SK-N-SH (cell line): Measurements from ENCODE around the gene PTPN14. TPM values are rescaled to one million over a fixed set of nuclear protein-coding genes. Genes with fewer than 3 reads are reported as not detected.
A peak's percentile ranks its signal among the peaks of the same experiment; 100 is the strongest.

Source experiments
- CTCF ChIA-PET: fragments of 300-600, 350-600 bp; formaldehyde crosslinking; extraction: SDS; loops from one replicate; lab custom pipeline; 2021; lab: Yijun Ruan, JAX
- POLR2A ChIA-PET: fragments of 350-600 bp; sonication (Branson Sonifier 250); formaldehyde crosslinking; extraction: SDS; loops from one replicate; lab custom pipeline; 2020; ENCODE audit warnings: antibody characterized with exemption, inconsistent platforms; lab: Yijun Ruan, JAX
- DNase-seq: peaks from one replicate; pipeline ENCODE4 v3.0.0; 2012
- H2AFZ ChIP-seq: fragments of 200-600 bp; sonication (generic); 2 replicates; pipeline ENCODE4 v1.8.1; 2016; ENCODE audit warnings: antibody characterized with exemption, mild to moderate bottlenecking, low read depth
- H3F3A ChIP-seq: fragments of 200-600 bp; sonication (generic); replicated peaks from 2 replicates; pipeline ENCODE3; 2016; ENCODE audit warnings: antibody characterized with exemption, mild to moderate bottlenecking; ENCODE audit not compliant: insufficient read depth
- H3K27ac ChIP-seq, 2 experiments: fragments of 200-500 bp in 1 of 2; fragments of 200-600 bp in 1 of 2; sonication (Bioruptor generic) in 1 of 2; sonication (generic), shearing (Covaris generic) in 1 of 2; 2 replicates each; pipeline versions ENCODE4 v1.5.1 to v1.6.1; 2014 to 2016; ENCODE audit warnings: low read depth in 2 of 2, inconsistent platforms in 1 of 2, low read length in 1 of 2, mild to moderate bottlenecking in 1 of 2, mixed read lengths in 1 of 2
- H3K27me3 ChIP-seq: fragments of 200-600 bp; sonication (generic), shearing (Covaris generic); 2 replicates; pipeline ENCODE4 v1.6.1; 2016; ENCODE audit warnings: mixed run types; ENCODE audit not compliant: insufficient read depth
- H3K36me3 ChIP-seq, 2 experiments: fragments of 200-500 bp in 1 of 2; fragments of 200-600 bp in 1 of 2; sonication (Bioruptor generic) in 1 of 2; sonication (generic) in 1 of 2; replicated peaks in 1 of 2; 2 replicates each; pipeline versions ENCODE3 to v1.5.1; 2014 to 2016; ENCODE audit warnings: low read length in 1 of 2, mild to moderate bottlenecking in 1 of 2; ENCODE audit not compliant: insufficient read depth in 2 of 2, control insufficient read depth in 1 of 2
- H3K4me1 ChIP-seq, 2 experiments: fragments of 200-500 bp in 1 of 2; fragments of 200-600 bp in 1 of 2; sonication (Bioruptor generic) in 1 of 2; sonication (generic), shearing (Covaris generic) in 1 of 2; 2 replicates each; pipeline versions ENCODE4 v1.5.1 to v1.6.1; 2014 to 2016; ENCODE audit warnings: low read depth in 1 of 2, low read length in 1 of 2, mixed run types in 1 of 2; ENCODE audit not compliant: insufficient read depth in 2 of 2, control insufficient read depth in 1 of 2
- H3K4me2 ChIP-seq: fragments of 200-600 bp; sonication (generic), shearing (Covaris generic); 2 replicates; pipeline ENCODE4 v1.6.1; 2017; ENCODE audit warnings: mixed run types
- H3K4me3 ChIP-seq, 2 experiments: fragments of 200-500 bp in 1 of 2; fragments of 200-600 bp in 1 of 2; sonication (Bioruptor generic) in 1 of 2; sonication (generic), shearing (Covaris generic) in 1 of 2; 2 replicates each; pipeline versions ENCODE4 v1.5.1 to v1.8.1; 2014 to 2016; ENCODE audit warnings: low read depth in 2 of 2, inconsistent platforms in 1 of 2, low read length in 1 of 2, mild to moderate bottlenecking in 1 of 2, mixed read lengths in 1 of 2, moderate library complexity in 1 of 2
- H3K79me2 ChIP-seq: fragments of 200-600 bp; sonication (generic); 2 replicates; pipeline ENCODE4 v1.8.1; 2017; ENCODE audit warnings: mild to moderate bottlenecking; ENCODE audit not compliant: insufficient read depth
- H3K9ac ChIP-seq: fragments of 200-600 bp; sonication (generic); 2 replicates; pipeline ENCODE4 v1.6.1; 2017; ENCODE audit warnings: mixed run types
- H3K9me2 ChIP-seq: fragments of 200-600 bp; sonication (generic); 2 replicates; pipeline ENCODE4 v1.6.1; 2017; ENCODE audit warnings: mixed run types
- H3K9me3 ChIP-seq: fragments of 200-600 bp; sonication (generic); 2 replicates; pipeline ENCODE4 v1.6.1; 2017; ENCODE audit warnings: mixed run types, mild to moderate bottlenecking, moderate library complexity
- H4K20me1 ChIP-seq: fragments of 200-600 bp; sonication (generic); 2 replicates; pipeline ENCODE4 v1.6.1; 2017; ENCODE audit warnings: mild to moderate bottlenecking, mixed run types; ENCODE audit not compliant: insufficient read depth
- EP300 ChIP-seq, 2 experiments: IDR thresholded peaks; 2 replicates each; pipeline versions ENCODE4 v1.4.0 to v1.6.1; 2012; ENCODE audit warnings: borderline replicate concordance in 1 of 2, low read depth in 1 of 2, low read length in 1 of 2
- FOSL2 ChIP-seq: IDR thresholded peaks from 2 replicates; pipeline ENCODE4 v1.4.0; 2012; ENCODE audit warnings: low read depth, mild to moderate bottlenecking, moderate library complexity, borderline replicate concordance
- FOXM1 ChIP-seq: IDR thresholded peaks from 2 replicates; pipeline ENCODE4 v1.4.0; 2012; ENCODE audit warnings: low read depth, mild to moderate bottlenecking
- JUND ChIP-seq: IDR thresholded peaks from 2 replicates; pipeline ENCODE4 v1.4.0; 2012
- RCOR1 ChIP-seq: fragments of 150-350 bp; IDR thresholded peaks from 2 replicates; pipeline ENCODE4 v1.6.1; 2017; ENCODE audit warnings: antibody characterized with exemption, low read length
- TCF12 ChIP-seq: IDR thresholded peaks from 2 replicates; pipeline ENCODE4 v1.4.0; 2012
- YY1 ChIP-seq: IDR thresholded peaks from 2 replicates; pipeline ENCODE4 v1.4.0; 2012; ENCODE audit warnings: low read depth, mild to moderate bottlenecking
- WGBS: methylation state at CpG from one replicate; pipeline ENCODE4 v1.1.6; 2017; ENCODE audit warnings: low lambda C conversion rate; 5-methylcytosine and 5-hydroxymethylcytosine counted together
- polyA plus RNA-seq, 3 experiments: library from polyadenylated mRNA; depleted of rRNA; stranded (reverse); fragments of >200 nt; gene quantifications; 2 replicates each; pipeline ENCODE4 v1.2.3, GENCODE V29; 2012
- TF ChIP-seq, protein P1 (sequence below): IDR thresholded peaks from 2 replicates; pipeline ENCODE4 v1.4.0; 2012; ENCODE audit warnings: low read depth
- TF ChIP-seq, protein P2 (sequence below): fragments of 200-600 bp; sonication (generic); IDR thresholded peaks from 2 replicates; pipeline ENCODE4 v1.6.1; 2017; ENCODE audit warnings: antibody characterized with exemption, mild to moderate bottlenecking, moderate library complexity
- TF ChIP-seq, protein P3 (sequence below): IDR thresholded peaks from 2 replicates; pipeline ENCODE4; 2012

The PTPN14 gene
- polyA plus RNA-seq, 1 of the 3 experiments (the other 2 are of a cell fraction): 12.8 TPM

DNA sequence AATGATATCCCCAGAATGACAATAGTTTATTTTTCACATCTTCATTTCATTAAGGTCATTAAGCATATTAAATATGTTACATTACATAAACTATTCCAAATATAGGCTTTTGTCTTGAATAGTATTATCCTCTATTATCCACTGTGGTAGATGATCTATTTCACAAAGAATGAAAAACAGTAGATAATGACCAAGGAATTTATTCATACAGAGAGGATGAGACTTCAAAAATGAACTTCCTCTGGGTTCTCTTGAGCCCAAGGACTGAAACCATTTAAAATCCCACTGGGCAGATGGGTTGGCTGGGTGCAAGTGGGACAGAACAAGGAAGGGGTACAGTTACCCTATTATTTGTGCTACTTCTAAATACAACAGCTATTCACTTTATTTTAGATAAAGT lies 33.0 kb downstream of the PTPN14 start:
- no peak for DNase-seq
- no peak for TF ChIP-seq YY1
- peak; percentile 49; the same call in 1 of the 2 replicates for TF ChIP-seq FOSL2
- TF ChIP-seq, protein P1, sequence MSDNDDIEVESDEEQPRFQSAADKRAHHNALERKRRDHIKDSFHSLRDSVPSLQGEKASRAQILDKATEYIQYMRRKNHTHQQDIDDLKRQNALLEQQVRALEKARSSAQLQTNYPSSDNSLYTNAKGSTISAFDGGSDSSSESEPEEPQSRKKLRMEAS: no peak
- peak; percentile 35 for TF ChIP-seq TCF12
- no peak for TF ChIP-seq RCOR1
- TF ChIP-seq JUND: peak; percentile 44; the same call in 1 of the 2 replicates
- TF ChIP-seq, protein P2, sequence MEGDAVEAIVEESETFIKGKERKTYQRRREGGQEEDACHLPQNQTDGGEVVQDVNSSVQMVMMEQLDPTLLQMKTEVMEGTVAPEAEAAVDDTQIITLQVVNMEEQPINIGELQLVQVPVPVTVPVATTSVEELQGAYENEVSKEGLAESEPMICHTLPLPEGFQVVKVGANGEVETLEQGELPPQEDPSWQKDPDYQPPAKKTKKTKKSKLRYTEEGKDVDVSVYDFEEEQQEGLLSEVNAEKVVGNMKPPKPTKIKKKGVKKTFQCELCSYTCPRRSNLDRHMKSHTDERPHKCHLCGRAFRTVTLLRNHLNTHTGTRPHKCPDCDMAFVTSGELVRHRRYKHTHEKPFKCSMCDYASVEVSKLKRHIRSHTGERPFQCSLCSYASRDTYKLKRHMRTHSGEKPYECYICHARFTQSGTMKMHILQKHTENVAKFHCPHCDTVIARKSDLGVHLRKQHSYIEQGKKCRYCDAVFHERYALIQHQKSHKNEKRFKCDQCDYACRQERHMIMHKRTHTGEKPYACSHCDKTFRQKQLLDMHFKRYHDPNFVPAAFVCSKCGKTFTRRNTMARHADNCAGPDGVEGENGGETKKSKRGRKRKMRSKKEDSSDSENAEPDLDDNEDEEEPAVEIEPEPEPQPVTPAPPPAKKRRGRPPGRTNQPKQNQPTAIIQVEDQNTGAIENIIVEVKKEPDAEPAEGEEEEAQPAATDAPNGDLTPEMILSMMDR: no peak
- TF ChIP-seq EP300 (IDR thresholded peaks at IDR 0.05; ENCODE audit: borderline replicate concordance in 1 of 2, low read depth in 1 of 2, low read length in 1 of 2): peak in 1 of 2 experiments; percentile 36; a peak in 1 of 4 replicates
- H3F3A ChIP-seq: peaks cover 29% of the 10 kb centered on the region
- H3K4me3 ChIP-seq: no peak overlapping the region
- no peaks in the 10 kb centered on the region for H3K9me3 ChIP-seq
- peaks cover 99% of the 10 kb centered on the region for H3K79me2 ChIP-seq
- no peaks in the 10 kb centered on the region for H3K27me3 ChIP-seq
- peaks cover 0 to 67% of the 10 kb centered on the region in 2 experiments; a peak in 3 of 4 replicates for H3K4me1 ChIP-seq
- POLR2A ChIA-PET: no interaction called here
- no peaks in the 10 kb centered on the region for H4K20me1 ChIP-seq
- peak overlapping the region; percentile 13 to 78; a peak in 3 of 4 replicates for H3K27ac ChIP-seq
- no peaks in the 10 kb centered on the region for H3K9me2 ChIP-seq
- no peak overlapping the region; the same call in 1 of the 2 replicates for H3K9ac ChIP-seq
- CTCF ChIA-PET: no interaction called here
- no peak overlapping the region for H2AFZ ChIP-seq
- H3K4me2 ChIP-seq: peak overlapping the region; percentile 35
- H3K36me3 ChIP-seq: peaks cover 0 to 3% of the 10 kb centered on the region in 2 experiments

DNA sequence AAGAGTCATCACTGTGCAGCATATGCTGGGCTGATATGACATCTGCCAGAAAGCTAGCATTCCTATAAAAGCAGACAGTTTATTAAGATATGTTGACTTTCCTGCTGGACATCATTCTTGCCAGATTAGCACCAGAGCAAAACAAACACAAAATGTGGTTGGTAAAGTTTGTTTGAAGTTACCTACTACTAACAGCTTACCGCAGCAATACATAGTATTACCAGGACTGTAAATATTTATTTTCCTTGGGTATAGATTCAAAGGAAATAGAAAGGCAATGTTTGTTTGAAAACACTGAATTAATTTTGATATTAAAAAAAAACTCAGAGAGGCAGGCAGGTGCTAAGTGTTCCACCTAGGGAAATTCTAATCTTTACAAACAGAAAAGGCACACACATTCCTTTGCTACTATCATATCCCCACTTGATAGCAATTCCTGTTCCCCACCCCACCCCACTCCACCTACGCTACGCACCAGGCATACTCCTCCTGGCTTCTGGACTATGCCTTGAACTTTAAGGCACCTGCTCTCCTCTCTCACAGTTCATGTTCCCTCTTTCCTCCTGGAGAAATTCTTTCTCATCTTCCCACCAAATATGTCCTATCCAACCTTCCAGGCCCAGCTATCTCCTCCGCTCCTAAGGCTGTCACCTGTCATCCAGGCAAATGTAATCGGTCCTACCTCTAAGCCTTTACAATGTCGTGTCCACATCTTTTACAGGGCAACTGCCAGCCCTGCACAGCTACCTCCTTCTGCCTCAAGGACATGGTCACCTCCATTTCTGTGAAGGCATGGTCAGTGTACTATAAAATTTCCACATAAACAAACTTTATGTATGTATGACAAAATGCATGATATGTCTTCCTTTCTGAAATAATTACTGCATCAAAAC lies 34.7 kb downstream of the PTPN14 start:
- CTCF ChIA-PET: no interaction called here

More for the DNA sequence above, 34.7 kb downstream of the PTPN14 start:
- DNase-seq: no peak
- H3K36me3 ChIP-seq: peaks cover 0 to 6% of the 10 kb centered on the region in 2 experiments
- no peak overlapping the region for H2AFZ ChIP-seq
- H3K4me1 ChIP-seq: peaks cover 0 to 68% of the 10 kb centered on the region in 2 experiments; a peak in 3 of 4 replicates
- H3K4me3 ChIP-seq: no peak overlapping the region
- no peaks in the 10 kb centered on the region for H3K9me3 ChIP-seq
- H3K4me2 ChIP-seq: no peak overlapping the region; the same call in 1 of the 2 replicates
- 90% methylated on average over 6 of the region's 6 CpGs for WGBS
- H3K27ac ChIP-seq: peak overlapping the region in 1 of 2 experiments; percentile 78; a peak in 2 of 4 replicates
- H3K9ac ChIP-seq: no peak overlapping the region
- H3K79me2 ChIP-seq: peaks cover 99% of the 10 kb centered on the region
- POLR2A ChIA-PET: no interaction called here
- H3F3A ChIP-seq: peaks cover 29% of the 10 kb centered on the region
- H3K9me2 ChIP-seq: no peaks in the 10 kb centered on the region
- no peaks in the 10 kb centered on the region for H4K20me1 ChIP-seq
- TF ChIP-seq, protein P3, sequence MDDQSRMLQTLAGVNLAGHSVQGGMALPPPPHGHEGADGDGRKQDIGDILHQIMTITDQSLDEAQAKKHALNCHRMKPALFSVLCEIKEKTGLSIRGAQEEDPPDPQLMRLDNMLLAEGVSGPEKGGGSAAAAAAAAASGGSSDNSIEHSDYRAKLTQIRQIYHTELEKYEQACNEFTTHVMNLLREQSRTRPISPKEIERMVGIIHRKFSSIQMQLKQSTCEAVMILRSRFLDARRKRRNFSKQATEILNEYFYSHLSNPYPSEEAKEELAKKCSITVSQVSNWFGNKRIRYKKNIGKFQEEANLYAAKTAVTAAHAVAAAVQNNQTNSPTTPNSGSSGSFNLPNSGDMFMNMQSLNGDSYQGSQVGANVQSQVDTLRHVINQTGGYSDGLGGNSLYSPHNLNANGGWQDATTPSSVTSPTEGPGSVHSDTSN: no peak
- TF ChIP-seq FOXM1: no peak
- TF ChIP-seq, all 33 proteins: peak for 0
- H3K27me3 ChIP-seq: no peaks in the 10 kb centered on the region
